DOHH2 (cell line): ENCODE measurements around the gene TSNAX.

ENCODE experiments used
- H3F3A ChIP-seq: fragments of 200-600 bp; sonication (generic), shearing (Covaris generic); 2 replicates; pipeline ENCODE4 v1.6.0; 2016; ENCODE audit warnings: antibody characterized with exemption, mild to moderate bottlenecking; ENCODE audit not compliant: control insufficient read depth, insufficient read depth
- H3K27ac ChIP-seq: fragments of 200-600 bp; sonication (generic); 2 replicates; pipeline ENCODE4 v1.5.1; 2014; ENCODE audit warnings: low read depth, mild to moderate bottlenecking, low read length, moderate library complexity
- H3K27me3 ChIP-seq: fragments of 200-600 bp; sonication (generic); 2 replicates; pipeline ENCODE4 v1.6.1; 2014; ENCODE audit warnings: mild to moderate bottlenecking, low read length, mixed read lengths; ENCODE audit not compliant: control insufficient read depth
- H3K36me3 ChIP-seq: fragments of 200-600 bp; sonication (generic); 2 replicates; pipeline ENCODE4 v1.6.1; 2014; ENCODE audit warnings: mild to moderate bottlenecking, low read length, moderate library complexity, mixed read lengths; ENCODE audit not compliant: control insufficient read depth
- H3K4me1 ChIP-seq: fragments of 200-600 bp; sonication (generic); 2 replicates; pipeline ENCODE4 v1.6.1; 2014; ENCODE audit warnings: mild to moderate bottlenecking, low read length, mixed read lengths; ENCODE audit not compliant: control insufficient read depth
- H3K4me2 ChIP-seq: fragments of 200-600 bp; sonication (generic); 2 replicates; pipeline ENCODE4 v1.6.0; 2014; ENCODE audit warnings: mild to moderate bottlenecking, low read length, moderate library complexity
- H3K4me3 ChIP-seq: fragments of 200-600 bp; sonication (generic); 2 replicates; pipeline ENCODE4 v1.5.1; 2014; ENCODE audit warnings: mild to moderate bottlenecking, low read length, mixed read lengths
- H3K79me2 ChIP-seq: fragments of 200-600 bp; sonication (generic); 2 replicates; pipeline ENCODE4 v1.6.1; 2014; ENCODE audit warnings: mild to moderate bottlenecking, low read length, mixed read lengths; ENCODE audit not compliant: control insufficient read depth
- H3K9me2 ChIP-seq: fragments of 200-600 bp; sonication (generic); replicated peaks from 2 replicates; pipeline ENCODE4 v1.6.1; 2014; ENCODE audit warnings: mild to moderate bottlenecking, low read length, mixed read lengths; ENCODE audit not compliant: control insufficient read depth
- H3K9me3 ChIP-seq: fragments of 200-600 bp; sonication (generic); 2 replicates; pipeline ENCODE4 v1.6.1; 2014; ENCODE audit warnings: antibody characterized with exemption, low read length, mixed read lengths; ENCODE audit not compliant: control insufficient read depth, insufficient read depth
- H4K20me1 ChIP-seq: fragments of 200-600 bp; sonication (generic); 2 replicates; pipeline ENCODE4 v1.6.0; 2014; ENCODE audit warnings: low read depth, mild to moderate bottlenecking, antibody characterized with exemption, low read length, moderate library complexity; ENCODE audit not compliant: control insufficient read depth, insufficient read depth
- EZH2phosphoT487 ChIP-seq: fragments of 200-600 bp; sonication (generic); IDR thresholded peaks from 2 replicates; pipeline ENCODE4 v1.6.1; 2017; ENCODE audit warnings: borderline replicate concordance, mild to moderate bottlenecking, antibody characterized with exemption, low read length, moderate library complexity, mixed read lengths
- TF ChIP-seq, protein P1 (sequence below): fragments of 200-600 bp; sonication (generic); IDR thresholded peaks from one replicate; pipeline ENCODE4 v1.5.1; 2014; ENCODE audit warnings: antibody characterized with exemption, mild to moderate bottlenecking, low read depth, low read length; ENCODE audit not compliant: poor library complexity, severe bottlenecking

TSNAX gene

DNA sequence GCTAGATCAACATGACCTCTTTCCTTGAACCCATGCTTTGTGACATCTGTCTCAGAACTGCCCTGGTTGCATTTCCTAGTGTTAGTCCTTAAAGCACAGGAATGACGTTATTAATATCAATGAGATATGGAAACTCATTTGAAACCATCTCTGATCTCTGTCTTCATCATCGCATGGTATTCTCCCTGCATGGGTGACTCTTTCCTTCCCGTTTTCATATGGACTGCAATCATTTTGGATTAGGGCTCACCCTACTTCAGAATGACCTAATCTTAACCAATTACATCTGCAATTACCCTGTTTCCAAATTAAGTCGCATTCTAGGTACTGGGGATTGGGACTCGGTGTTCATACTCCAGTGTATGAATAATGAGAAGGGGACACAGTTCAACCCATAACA lies 56.5 kb downstream of the TSNAX start:
- Histone ChIP-seq H4K20me1 (peaks cover 4% of the 10 kb centered on the region; the same call in 1 of the 2 replicates), H3K4me1 (no peaks in the 10 kb centered on the region), H3K27ac (no peak overlapping the region), H3K4me2 (no peak overlapping the region), H3K27me3 (no peaks in the 10 kb centered on the region; the same call in 1 of the 2 replicates), H3K36me3 (no peaks in the 10 kb centered on the region), H3K4me3 (no peak overlapping the region), H3K9me3 (no peaks in the 10 kb centered on the region), H3K9me2 (no peaks in the 10 kb centered on the region), H3F3A (no peaks in the 10 kb centered on the region), H3K79me2 (no peaks in the 10 kb centered on the region)
- TF ChIP-seq, protein P1, sequence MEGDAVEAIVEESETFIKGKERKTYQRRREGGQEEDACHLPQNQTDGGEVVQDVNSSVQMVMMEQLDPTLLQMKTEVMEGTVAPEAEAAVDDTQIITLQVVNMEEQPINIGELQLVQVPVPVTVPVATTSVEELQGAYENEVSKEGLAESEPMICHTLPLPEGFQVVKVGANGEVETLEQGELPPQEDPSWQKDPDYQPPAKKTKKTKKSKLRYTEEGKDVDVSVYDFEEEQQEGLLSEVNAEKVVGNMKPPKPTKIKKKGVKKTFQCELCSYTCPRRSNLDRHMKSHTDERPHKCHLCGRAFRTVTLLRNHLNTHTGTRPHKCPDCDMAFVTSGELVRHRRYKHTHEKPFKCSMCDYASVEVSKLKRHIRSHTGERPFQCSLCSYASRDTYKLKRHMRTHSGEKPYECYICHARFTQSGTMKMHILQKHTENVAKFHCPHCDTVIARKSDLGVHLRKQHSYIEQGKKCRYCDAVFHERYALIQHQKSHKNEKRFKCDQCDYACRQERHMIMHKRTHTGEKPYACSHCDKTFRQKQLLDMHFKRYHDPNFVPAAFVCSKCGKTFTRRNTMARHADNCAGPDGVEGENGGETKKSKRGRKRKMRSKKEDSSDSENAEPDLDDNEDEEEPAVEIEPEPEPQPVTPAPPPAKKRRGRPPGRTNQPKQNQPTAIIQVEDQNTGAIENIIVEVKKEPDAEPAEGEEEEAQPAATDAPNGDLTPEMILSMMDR = no peak

DNA sequence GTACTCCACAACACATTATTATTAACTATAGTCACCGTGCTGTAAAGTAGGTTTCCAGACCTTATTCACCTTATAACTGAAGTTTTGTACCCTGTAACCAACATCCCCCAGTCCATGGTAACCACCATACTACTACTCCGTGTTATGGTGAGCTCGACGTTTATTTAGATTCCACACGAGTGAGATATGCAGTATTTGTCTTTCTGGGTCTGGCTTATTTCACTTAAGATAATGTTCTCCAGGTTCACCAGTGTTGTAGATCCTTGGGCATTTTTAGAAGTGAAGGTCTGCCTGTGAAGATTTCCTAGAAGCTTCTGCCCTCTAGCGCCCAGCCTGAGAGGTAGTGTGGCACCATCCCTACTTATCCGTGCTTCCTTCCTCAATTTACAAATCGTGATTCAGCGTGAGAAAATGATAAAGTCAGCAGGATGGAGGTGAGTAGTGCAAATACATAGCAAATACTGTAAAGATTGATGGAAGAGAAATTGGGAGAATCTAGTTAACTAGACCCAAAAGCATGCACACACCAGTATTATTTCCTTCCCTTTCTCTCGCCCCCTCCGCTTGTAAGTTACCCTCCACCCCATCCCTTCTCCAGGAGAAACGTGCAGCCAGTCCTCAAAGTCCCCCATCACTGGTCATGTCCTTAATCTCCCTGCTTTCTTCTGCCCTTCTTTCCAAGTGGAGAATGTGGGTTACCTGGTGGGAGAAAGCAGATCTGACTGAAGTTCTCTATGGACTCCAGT lies 62.2 kb downstream of the TSNAX start:
- no peaks in the 10 kb centered on the region for H3K4me1 ChIP-seq
- no peak overlapping the region for H3K27ac ChIP-seq
- no peaks in the 10 kb centered on the region for H3K9me2 ChIP-seq
- H4K20me1 ChIP-seq = no peaks in the 10 kb centered on the region
- no peak overlapping the region for H3K4me3 ChIP-seq
- no peaks in the 10 kb centered on the region for H3K36me3 ChIP-seq
- no peak for TF ChIP-seq EZH2phosphoT487
- TF ChIP-seq, protein P1 = peak; percentile 81
- H3K9me3 ChIP-seq = no peaks in the 10 kb centered on the region
- H3K27me3 ChIP-seq = no peaks in the 10 kb centered on the region
- no peaks in the 10 kb centered on the region for H3F3A ChIP-seq
- no peaks in the 10 kb centered on the region for H3K79me2 ChIP-seq
- no peak overlapping the region for H3K4me2 ChIP-seq

DNA sequence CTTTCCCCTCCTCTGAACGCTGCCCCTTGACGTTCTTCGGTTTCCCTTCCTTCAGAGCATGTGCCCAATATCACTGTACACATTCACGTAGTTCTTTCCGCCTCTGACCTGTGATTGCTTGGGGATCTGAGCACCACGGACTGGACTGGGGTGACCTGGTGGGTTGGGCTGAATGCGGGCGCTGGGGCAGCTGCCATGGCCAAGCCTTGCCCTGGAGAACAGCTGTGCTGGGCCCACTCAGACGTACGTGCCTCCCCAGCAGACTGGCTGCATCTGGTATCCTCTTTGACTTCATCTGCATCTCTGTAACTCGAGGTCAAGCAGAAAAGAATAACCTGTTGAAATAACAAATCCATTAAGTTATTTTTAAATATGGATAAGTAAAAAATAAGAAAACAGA lies 63.0 kb downstream of the TSNAX start:
- Histone ChIP-seq H3K9me3 (no peaks in the 10 kb centered on the region), H3K4me2 (no peak overlapping the region), H3K4me3 (no peak overlapping the region), H3K9me2 (no peaks in the 10 kb centered on the region), H3K27me3 (no peaks in the 10 kb centered on the region), H3K4me1 (no peaks in the 10 kb centered on the region), H4K20me1 (no peaks in the 10 kb centered on the region), H3K27ac (no peak overlapping the region), H3K36me3 (no peaks in the 10 kb centered on the region), H3F3A (no peaks in the 10 kb centered on the region), H3K79me2 (no peaks in the 10 kb centered on the region)
- no peak for TF ChIP-seq EZH2phosphoT487
- TF ChIP-seq, protein P1 = no peak
